ENCODE data around the gene HHIPL1. TPM values are rescaled to one million over a fixed set of nuclear protein-coding genes. Genes with fewer than 3 reads are reported as not detected.

HHIPL1 gene
- total RNA-seq, 1 donor from 2014 or later = 2.7 TPM

- Mint-ChIP-seq H3K4me1 (ENCODE audit: unreplicated experiment) (peaks cover 2% of the 10 kb centered on the region), H3K27ac (ENCODE audit: unreplicated experiment) (no peak overlapping the region), H3K4me3 (ENCODE audit: unreplicated experiment) (no peak overlapping the region), H3K27me3 (ENCODE audit: unreplicated experiment) (peaks cover 26% of the 10 kb centered on the region), H3K36me3 (ENCODE audit: unreplicated experiment) (no peaks in the 10 kb centered on the region), H3K9me3 (ENCODE audit: unreplicated experiment) (no peaks in the 10 kb centered on the region)
- TF ChIP-seq CTCF (IDR thresholded peaks at IDR 0.05) = no peak
- no peak for DNase-seq (ENCODE audit: extremely low spot score, unreplicated experiment)
Observed at GRCh38 chr14:99684410-99684934, 39.5 kb downstream of the HHIPL1 start.

- peaks cover 33% of the 10 kb centered on the region for H3K27me3 Mint-ChIP-seq (ENCODE audit: unreplicated experiment)
- no peaks in the 10 kb centered on the region for H3K9me3 Mint-ChIP-seq (ENCODE audit: unreplicated experiment)
- H3K27ac Mint-ChIP-seq (ENCODE audit: unreplicated experiment) = no peak overlapping the region
- TF ChIP-seq CTCF (IDR thresholded peaks at IDR 0.05) = no peak
- no peaks in the 10 kb centered on the region for H3K36me3 Mint-ChIP-seq (ENCODE audit: unreplicated experiment)
- H3K4me1 Mint-ChIP-seq (ENCODE audit: unreplicated experiment) = peaks cover 2% of the 10 kb centered on the region
- H3K4me3 Mint-ChIP-seq (ENCODE audit: unreplicated experiment) = peak overlapping the region; percentile 58
- peak; percentile 46 for DNase-seq (ENCODE audit: extremely low spot score, unreplicated experiment)
Observed at GRCh38 chr14:99685151-99685591, 40.2 kb downstream of the HHIPL1 start.

GRCh38 chr14:99685596-99685995, 40.7 kb downstream of the HHIPL1 start:
- DNase-seq (ENCODE audit: extremely low spot score, unreplicated experiment) = peak; percentile 25
- peaks cover 34% of the 10 kb centered on the region for H3K27me3 Mint-ChIP-seq (ENCODE audit: unreplicated experiment)
- peaks cover 2% of the 10 kb centered on the region for H3K4me1 Mint-ChIP-seq (ENCODE audit: unreplicated experiment)
- H3K9me3 Mint-ChIP-seq (ENCODE audit: unreplicated experiment) = no peaks in the 10 kb centered on the region
- no peak overlapping the region for H3K27ac Mint-ChIP-seq (ENCODE audit: unreplicated experiment)
- H3K36me3 Mint-ChIP-seq (ENCODE audit: unreplicated experiment) = no peaks in the 10 kb centered on the region
- H3K4me3 Mint-ChIP-seq (ENCODE audit: unreplicated experiment) = peak overlapping the region; percentile 58
- no peak for TF ChIP-seq CTCF (IDR thresholded peaks at IDR 0.05)

GRCh38 chr14:99686557-99687283, 41.8 kb downstream of the HHIPL1 start:
- Mint-ChIP-seq H3K36me3 (ENCODE audit: unreplicated experiment) (no peaks in the 10 kb centered on the region), H3K9me3 (ENCODE audit: unreplicated experiment) (no peaks in the 10 kb centered on the region), H3K4me1 (ENCODE audit: unreplicated experiment) (peaks cover 2% of the 10 kb centered on the region), H3K27ac (ENCODE audit: unreplicated experiment) (no peak overlapping the region), H3K4me3 (ENCODE audit: unreplicated experiment) (no peak overlapping the region), H3K27me3 (ENCODE audit: unreplicated experiment) (peaks cover 34% of the 10 kb centered on the region)
- TF ChIP-seq CTCF (IDR thresholded peaks at IDR 0.05) = no peak
- peak; percentile 65 for DNase-seq (ENCODE audit: extremely low spot score, unreplicated experiment)
